DND-41 (cell line): ENCODE results near the gene MMAB.

Experiments used
- CTCF ChIP-seq: IDR thresholded peaks from 2 replicates; pipeline ENCODE4 v1.5.1; 2012; ENCODE audit warnings: borderline replicate concordance, low read length, moderate library complexity, mild to moderate bottlenecking; ENCODE audit not compliant: poor library complexity, severe bottlenecking; ENCODE audit errors: extremely low read depth
- EZH2 ChIP-seq: IDR thresholded peaks from 3 replicates; pipeline ENCODE4 v1.6.1; 2012; ENCODE audit warnings: borderline replicate concordance, low read depth, mild to moderate bottlenecking, moderate library complexity, low read length, inconsistent platforms; ENCODE audit not compliant: severe bottlenecking

GRCh38 chr12:109573029-109573913 is at the start of gene MMAB, which contains the start of gene MVK:
- TF ChIP-seq CTCF (no peak), EZH2 (no peak)
